K562 (cell line): ENCODE results near the gene RFLNA. TPM values are rescaled to one million over a fixed set of nuclear protein-coding genes. Genes with fewer than 3 reads are reported as not detected.
A peak's percentile ranks its signal among the peaks of the same experiment; 100 is the strongest.

Experiments
- E2F6 ChIP-seq, 2 experiments: IDR thresholded peaks; 2 replicates each; pipeline ENCODE4 v1.6.1; 2011; ENCODE audit warnings: borderline replicate concordance in 1 of 2, control low read depth in 1 of 2, low read depth in 1 of 2, low read length in 1 of 2, mild to moderate bottlenecking in 1 of 2, mixed read lengths in 1 of 2, moderate library complexity in 1 of 2; ENCODE audit not compliant: insufficient read depth in 1 of 2, insufficient read length in 1 of 2, poor library complexity in 1 of 2, severe bottlenecking in 1 of 2; ENCODE audit errors: extremely low read depth in 1 of 2
- FOXA3 ChIP-seq, 2 experiments: fragments of 450-650 bp in 1 of 2; sonication (generic) in 1 of 2; formaldehyde crosslinking; IDR thresholded peaks in 1 of 2; conservative IDR thresholded peaks in 1 of 2; 2 replicates each; pipeline versions ENCODE4 v1.4.0 to v1.8.0; 2020 to 2022; ENCODE audit warnings: mild to moderate bottlenecking in 2 of 2, missing genetic modification reagents in 1 of 2
- KDM1A ChIP-seq, 2 experiments: fragments of 450-650 bp; IDR thresholded peaks; 2 replicates each; pipeline ENCODE4 v1.6.1; 2016; ENCODE audit warnings: mild to moderate bottlenecking in 2 of 2
- NCOA6 ChIP-seq: fragments of 450-650 bp; IDR thresholded peaks from 2 replicates; pipeline ENCODE4 v1.6.1; 2017; ENCODE audit warnings: mild to moderate bottlenecking
- NEUROD1 ChIP-seq: fragments of 150-350 bp; IDR thresholded peaks from 2 replicates; pipeline ENCODE4 v1.6.1; 2014; ENCODE audit warnings: borderline replicate concordance, low read length, low read depth; ENCODE audit not compliant: partially characterized antibody
- SETDB1 ChIP-seq: IDR thresholded peaks from one replicate; pipeline ENCODE4 v1.6.1; 2012; ENCODE audit warnings: low read length, control low read depth, inconsistent platforms
- ZNF224 ChIP-seq: sonication (generic); formaldehyde crosslinking; IDR thresholded peaks from 2 replicates; pipeline ENCODE4 v1.8.0; 2022; ENCODE audit warnings: mild to moderate bottlenecking, missing genetic modification reagents
- polyA plus RNA-seq, 8 experiments: library from polyadenylated mRNA; depleted of rRNA in 4 of 8; stranded (reverse) in 5 of 8; unstranded in 3 of 8; fragments of >200 nt; fragmentation: Nextera tagmentation in 2 of 8; fragmentation: Illumina TruSeq in 1 of 8; extraction: Ambion mirVana in 2 of 8; extraction: Trizol in 1 of 8; gene quantifications; 2 replicates each; pipeline versions ENCODE4 v1.2.1 to v1.2.3, GENCODE V29; 2011 to 2014; ENCODE audit warnings: inconsistent platforms in 1 of 8, missing spikeins in 1 of 8
- total RNA-seq, 7 experiments: library from RNA; depleted of rRNA in 6 of 7; stranded (reverse); fragments of >200 nt in 6 of 7; fragmentation: Illumina TruSeq in 2 of 7; extraction: Trizol in 2 of 7; gene quantifications; 2 replicates each; pipeline versions ENCODE4 v1.2.1 to v1.2.3, GENCODE V29; 2011 to 2021; ENCODE audit warnings: low replicate concordance in 1 of 7
- TF ChIP-seq, protein P1 (sequence below), 2 experiments: fragments of 200-800 bp in 1 of 2; sonication (Bioruptor generic) in 1 of 2; sonication (generic) in 1 of 2; formaldehyde crosslinking in 1 of 2; IDR thresholded peaks in 1 of 2; conservative IDR thresholded peaks in 1 of 2; 2 replicates each; pipeline versions ENCODE4 v1.5.0 to v1.6.1; 2016 to 2020; ENCODE audit warnings: missing compliant biosample characterization in 1 of 2, missing genetic modification characterization in 1 of 2, missing genetic modification reagents in 1 of 2
- TF ChIP-seq, protein P2 (sequence below): sonication (generic); formaldehyde crosslinking; IDR thresholded peaks from 2 replicates; pipeline ENCODE4 v1.8.0; 2023; ENCODE audit warnings: missing genetic modification reagents, mild to moderate bottlenecking, borderline replicate concordance
- TF ChIP-seq, protein P3 (sequence below): fragments of 450-650 bp; formaldehyde crosslinking; IDR thresholded peaks from 2 replicates; pipeline ENCODE4 v1.4.0; 2022; ENCODE audit warnings: mild to moderate bottlenecking, moderate library complexity
- TF ChIP-seq, protein P4 (sequence below): fragments of 450-650 bp; IDR thresholded peaks from 2 replicates; pipeline ENCODE4 v1.6.1; 2018; ENCODE audit not compliant: partially characterized antibody

The RFLNA gene
- total and polyA plus RNA-seq, 9 of the 15 experiments (the other 6 are each of a cell fraction or from before 2014, with no cell fraction given), result not detected

GRCh38 chr12:124259154-124260066 is 35.5 kb upstream of the RFLNA start (continued):
- TF ChIP-seq, protein P1, sequence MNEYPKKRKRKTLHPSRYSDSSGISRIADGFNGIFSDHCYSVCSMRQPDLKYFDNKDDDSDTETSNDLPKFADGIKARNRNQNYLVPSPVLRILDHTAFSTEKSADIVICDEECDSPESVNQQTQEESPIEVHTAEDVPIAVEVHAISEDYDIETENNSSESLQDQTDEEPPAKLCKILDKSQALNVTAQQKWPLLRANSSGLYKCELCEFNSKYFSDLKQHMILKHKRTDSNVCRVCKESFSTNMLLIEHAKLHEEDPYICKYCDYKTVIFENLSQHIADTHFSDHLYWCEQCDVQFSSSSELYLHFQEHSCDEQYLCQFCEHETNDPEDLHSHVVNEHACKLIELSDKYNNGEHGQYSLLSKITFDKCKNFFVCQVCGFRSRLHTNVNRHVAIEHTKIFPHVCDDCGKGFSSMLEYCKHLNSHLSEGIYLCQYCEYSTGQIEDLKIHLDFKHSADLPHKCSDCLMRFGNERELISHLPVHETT (CRISPR knock-in tag; conservative IDR thresholded peaks at IDR 0.05 in 1 of 2, IDR thresholded peaks at IDR 0.05 in 1 of 2), result peak in 1 of 2 experiments; percentile 54; a peak in 1 of 4 replicates
- TF ChIP-seq NEUROD1 (peak; percentile 67), KDM1A (IDR thresholded peaks at IDR 0.05) (peak; percentile 47 to 83; a peak in 3 of 4 replicates), FOXA3 (CRISPR knock-in tag; conservative IDR thresholded peaks at IDR 0.05 in 1 of 2, IDR thresholded peaks at IDR 0.05 in 1 of 2) (no peak), NCOA6 (no peak), E2F6 (IDR thresholded peaks at IDR 0.05; ENCODE audit: borderline replicate concordance in 1 of 2, extremely low read depth in 1 of 2, insufficient read depth in 1 of 2, insufficient read length in 1 of 2, low read depth in 1 of 2, low read length in 1 of 2, poor library complexity in 1 of 2, severe bottlenecking in 1 of 2) (peak in 1 of 2 experiments; percentile 58), SETDB1 (no peak), ZNF224 (CRISPR knock-in tag) (no peak)
- TF ChIP-seq, protein P2, sequence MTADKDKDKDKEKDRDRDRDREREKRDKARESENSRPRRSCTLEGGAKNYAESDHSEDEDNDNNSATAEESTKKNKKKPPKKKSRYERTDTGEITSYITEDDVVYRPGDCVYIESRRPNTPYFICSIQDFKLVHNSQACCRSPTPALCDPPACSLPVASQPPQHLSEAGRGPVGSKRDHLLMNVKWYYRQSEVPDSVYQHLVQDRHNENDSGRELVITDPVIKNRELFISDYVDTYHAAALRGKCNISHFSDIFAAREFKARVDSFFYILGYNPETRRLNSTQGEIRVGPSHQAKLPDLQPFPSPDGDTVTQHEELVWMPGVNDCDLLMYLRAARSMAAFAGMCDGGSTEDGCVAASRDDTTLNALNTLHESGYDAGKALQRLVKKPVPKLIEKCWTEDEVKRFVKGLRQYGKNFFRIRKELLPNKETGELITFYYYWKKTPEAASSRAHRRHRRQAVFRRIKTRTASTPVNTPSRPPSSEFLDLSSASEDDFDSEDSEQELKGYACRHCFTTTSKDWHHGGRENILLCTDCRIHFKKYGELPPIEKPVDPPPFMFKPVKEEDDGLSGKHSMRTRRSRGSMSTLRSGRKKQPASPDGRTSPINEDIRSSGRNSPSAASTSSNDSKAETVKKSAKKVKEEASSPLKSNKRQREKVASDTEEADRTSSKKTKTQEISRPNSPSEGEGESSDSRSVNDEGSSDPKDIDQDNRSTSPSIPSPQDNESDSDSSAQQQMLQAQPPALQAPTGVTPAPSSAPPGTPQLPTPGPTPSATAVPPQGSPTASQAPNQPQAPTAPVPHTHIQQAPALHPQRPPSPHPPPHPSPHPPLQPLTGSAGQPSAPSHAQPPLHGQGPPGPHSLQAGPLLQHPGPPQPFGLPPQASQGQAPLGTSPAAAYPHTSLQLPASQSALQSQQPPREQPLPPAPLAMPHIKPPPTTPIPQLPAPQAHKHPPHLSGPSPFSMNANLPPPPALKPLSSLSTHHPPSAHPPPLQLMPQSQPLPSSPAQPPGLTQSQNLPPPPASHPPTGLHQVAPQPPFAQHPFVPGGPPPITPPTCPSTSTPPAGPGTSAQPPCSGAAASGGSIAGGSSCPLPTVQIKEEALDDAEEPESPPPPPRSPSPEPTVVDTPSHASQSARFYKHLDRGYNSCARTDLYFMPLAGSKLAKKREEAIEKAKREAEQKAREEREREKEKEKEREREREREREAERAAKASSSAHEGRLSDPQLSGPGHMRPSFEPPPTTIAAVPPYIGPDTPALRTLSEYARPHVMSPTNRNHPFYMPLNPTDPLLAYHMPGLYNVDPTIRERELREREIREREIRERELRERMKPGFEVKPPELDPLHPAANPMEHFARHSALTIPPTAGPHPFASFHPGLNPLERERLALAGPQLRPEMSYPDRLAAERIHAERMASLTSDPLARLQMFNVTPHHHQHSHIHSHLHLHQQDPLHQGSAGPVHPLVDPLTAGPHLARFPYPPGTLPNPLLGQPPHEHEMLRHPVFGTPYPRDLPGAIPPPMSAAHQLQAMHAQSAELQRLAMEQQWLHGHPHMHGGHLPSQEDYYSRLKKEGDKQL (CRISPR knock-in tag), result no peak
- TF ChIP-seq, protein P3, sequence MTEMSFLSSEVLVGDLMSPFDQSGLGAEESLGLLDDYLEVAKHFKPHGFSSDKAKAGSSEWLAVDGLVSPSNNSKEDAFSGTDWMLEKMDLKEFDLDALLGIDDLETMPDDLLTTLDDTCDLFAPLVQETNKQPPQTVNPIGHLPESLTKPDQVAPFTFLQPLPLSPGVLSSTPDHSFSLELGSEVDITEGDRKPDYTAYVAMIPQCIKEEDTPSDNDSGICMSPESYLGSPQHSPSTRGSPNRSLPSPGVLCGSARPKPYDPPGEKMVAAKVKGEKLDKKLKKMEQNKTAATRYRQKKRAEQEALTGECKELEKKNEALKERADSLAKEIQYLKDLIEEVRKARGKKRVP, result no peak
- TF ChIP-seq, protein P4, sequence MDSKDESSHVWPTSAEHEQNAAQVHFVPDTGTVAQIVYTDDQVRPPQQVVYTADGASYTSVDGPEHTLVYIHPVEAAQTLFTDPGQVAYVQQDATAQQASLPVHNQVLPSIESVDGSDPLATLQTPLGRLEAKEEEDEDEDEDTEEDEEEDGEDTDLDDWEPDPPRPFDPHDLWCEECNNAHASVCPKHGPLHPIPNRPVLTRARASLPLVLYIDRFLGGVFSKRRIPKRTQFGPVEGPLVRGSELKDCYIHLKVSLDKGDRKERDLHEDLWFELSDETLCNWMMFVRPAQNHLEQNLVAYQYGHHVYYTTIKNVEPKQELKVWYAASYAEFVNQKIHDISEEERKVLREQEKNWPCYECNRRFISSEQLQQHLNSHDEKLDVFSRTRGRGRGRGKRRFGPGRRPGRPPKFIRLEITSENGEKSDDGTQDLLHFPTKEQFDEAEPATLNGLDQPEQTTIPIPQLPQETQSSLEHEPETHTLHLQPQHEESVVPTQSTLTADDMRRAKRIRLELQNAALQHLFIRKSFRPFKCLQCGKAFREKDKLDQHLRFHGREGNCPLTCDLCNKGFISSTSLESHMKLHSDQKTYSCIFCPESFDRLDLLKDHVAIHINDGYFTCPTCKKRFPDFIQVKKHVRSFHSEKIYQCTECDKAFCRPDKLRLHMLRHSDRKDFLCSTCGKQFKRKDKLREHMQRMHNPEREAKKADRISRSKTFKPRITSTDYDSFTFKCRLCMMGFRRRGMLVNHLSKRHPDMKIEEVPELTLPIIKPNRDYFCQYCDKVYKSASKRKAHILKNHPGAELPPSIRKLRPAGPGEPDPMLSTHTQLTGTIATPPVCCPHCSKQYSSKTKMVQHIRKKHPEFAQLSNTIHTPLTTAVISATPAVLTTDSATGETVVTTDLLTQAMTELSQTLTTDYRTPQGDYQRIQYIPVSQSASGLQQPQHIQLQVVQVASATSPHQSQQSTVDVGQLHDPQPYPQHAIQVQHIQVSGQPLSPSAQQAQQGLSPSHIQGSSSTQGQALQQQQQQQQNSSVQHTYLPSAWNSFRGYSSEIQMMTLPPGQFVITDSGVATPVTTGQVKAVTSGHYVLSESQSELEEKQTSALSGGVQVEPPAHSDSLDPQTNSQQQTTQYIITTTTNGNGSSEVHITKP, result no peak
